Lung (tissue), 12 donors: ENCODE measurements around the gene FSTL5. TPM values are rescaled to one million over a fixed set of nuclear protein-coding genes. Genes with fewer than 3 reads are reported as not detected.

ENCODE experiments used
- ATAC-seq: fragments of 200-7000 bp; cut with Tn5 transposase; one replicate; pipeline ENCODE4 v1.9.1; 2020; ENCODE audit warnings: moderate number of reproducible peaks; ENCODE audit not compliant: insufficient read depth, low FRiP score
- DNase-seq, 3 donors: peaks; one replicate each; pipeline ENCODE4 v3.0.0-alpha.2; 2013 to 2017
- H3K27ac ChIP-seq, 2 donors: one replicate each; pipeline ENCODE4 v1.5.1; 2013; ENCODE audit warnings: mild to moderate bottlenecking in 2 of 2, moderate library complexity in 2 of 2, control low read depth in 1 of 2, inconsistent platforms in 1 of 2, low read depth in 1 of 2, low read length in 1 of 2
- H3K27me3 ChIP-seq, 3 donors: one replicate each; pipeline ENCODE4 v1.5.1; 2013; ENCODE audit warnings: low read length in 2 of 3; ENCODE audit not compliant: control insufficient read depth in 3 of 3, insufficient read depth in 3 of 3
- H3K36me3 ChIP-seq, 4 donors: one replicate each; pipeline ENCODE4 v1.5.1; 2013; ENCODE audit warnings: low read length in 4 of 4, mild to moderate bottlenecking in 1 of 4, moderate library complexity in 1 of 4; ENCODE audit not compliant: control insufficient read depth in 4 of 4, insufficient read depth in 4 of 4
- H3K4me1 ChIP-seq, 5 donors: one replicate each; pipeline ENCODE4 v1.5.1; 2013; ENCODE audit warnings: low read length in 5 of 5, mild to moderate bottlenecking in 2 of 5, moderate library complexity in 1 of 5; ENCODE audit not compliant: control insufficient read depth in 5 of 5, insufficient read depth in 5 of 5
- H3K4me3 ChIP-seq: one replicate; pipeline ENCODE4 v1.5.1; 2013; ENCODE audit warnings: mild to moderate bottlenecking, control low read depth, moderate library complexity
- H3K9ac ChIP-seq, 2 donors: one replicate each; pipeline ENCODE4 v1.5.1; 2013; ENCODE audit warnings: low read length in 2 of 2, control low read depth in 1 of 2; ENCODE audit not compliant: insufficient read depth in 1 of 2
- H3K9me3 ChIP-seq, 4 donors: one replicate each; pipeline ENCODE4 v1.5.1; 2013; ENCODE audit warnings: low read length in 3 of 4, mild to moderate bottlenecking in 1 of 4, moderate library complexity in 1 of 4; ENCODE audit not compliant: control insufficient read depth in 4 of 4, insufficient read depth in 3 of 4
- WGBS, 2 donors: extraction: QIAGEN DNeasy Blood & Tissue Kit; methylation state at CpG; one replicate each; pipeline ENCODE4 v1.1.7; 2013; 5-methylcytosine and 5-hydroxymethylcytosine counted together
- polyA plus RNA-seq, 2 donors: library from polyadenylated mRNA; stranded (reverse); fragments of 200-250 nt; gene quantifications; one replicate each; pipeline ENCODE4 v1.2.1, GENCODE V29; 2013
- total RNA-seq, 2 donors: library from RNA; depleted of rRNA in 1 of 2; stranded (reverse); fragments of >200 nt in 1 of 2; gene quantifications; one replicate each; pipeline ENCODE4 v1.2.1, GENCODE V29; 2014 to 2021
- TF ChIP-seq, protein P1 (sequence below): IDR thresholded peaks from 2 replicates; pipeline ENCODE4 v1.5.1; 2012; ENCODE audit warnings: mild to moderate bottlenecking; ENCODE audit errors: control extremely low read depth, extremely low read depth
- donor health status: control.
- donor health status: control.
- donor health status: Bipolar disorder and iron deficiency.
- donor health status: healthy.
- donor health status: DM: yes; HTN: yes; CAD: no.

Gene FSTL5
- total and polyA plus RNA-seq, 4 donors, result 0.23 TPM; not detected in 3

DNA sequence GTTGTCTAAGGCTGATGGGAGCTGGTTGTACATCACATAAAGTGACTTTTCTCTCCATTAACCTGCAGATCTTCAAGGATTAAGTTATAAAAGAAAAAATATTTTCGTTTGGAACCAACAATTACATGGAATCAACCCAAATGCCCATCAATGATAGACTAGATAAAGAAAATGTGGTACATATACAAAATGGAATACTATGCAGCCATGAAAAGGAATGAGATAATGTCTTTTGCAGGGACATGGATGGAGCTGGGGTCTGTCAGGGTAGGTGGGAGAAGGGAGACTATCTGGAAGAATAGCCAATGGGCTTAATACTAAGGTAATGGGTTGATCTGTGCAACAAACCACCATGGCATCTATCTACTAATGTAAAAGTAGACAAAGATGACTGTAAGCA is 313.2 kb downstream of the FSTL5 start:
- H3K27ac ChIP-seq, result no peak overlapping the region
- no peaks in the 10 kb centered on the region for H3K36me3 ChIP-seq
- 26 to 51% methylated on average over 1 of the region's 1 CpG for WGBS, 2 donors
- no peaks in the 10 kb centered on the region for H3K27me3 ChIP-seq
- DNase-seq, result no peak
- H3K9me3 ChIP-seq, result no peaks in the 10 kb centered on the region
- TF ChIP-seq, protein P1, sequence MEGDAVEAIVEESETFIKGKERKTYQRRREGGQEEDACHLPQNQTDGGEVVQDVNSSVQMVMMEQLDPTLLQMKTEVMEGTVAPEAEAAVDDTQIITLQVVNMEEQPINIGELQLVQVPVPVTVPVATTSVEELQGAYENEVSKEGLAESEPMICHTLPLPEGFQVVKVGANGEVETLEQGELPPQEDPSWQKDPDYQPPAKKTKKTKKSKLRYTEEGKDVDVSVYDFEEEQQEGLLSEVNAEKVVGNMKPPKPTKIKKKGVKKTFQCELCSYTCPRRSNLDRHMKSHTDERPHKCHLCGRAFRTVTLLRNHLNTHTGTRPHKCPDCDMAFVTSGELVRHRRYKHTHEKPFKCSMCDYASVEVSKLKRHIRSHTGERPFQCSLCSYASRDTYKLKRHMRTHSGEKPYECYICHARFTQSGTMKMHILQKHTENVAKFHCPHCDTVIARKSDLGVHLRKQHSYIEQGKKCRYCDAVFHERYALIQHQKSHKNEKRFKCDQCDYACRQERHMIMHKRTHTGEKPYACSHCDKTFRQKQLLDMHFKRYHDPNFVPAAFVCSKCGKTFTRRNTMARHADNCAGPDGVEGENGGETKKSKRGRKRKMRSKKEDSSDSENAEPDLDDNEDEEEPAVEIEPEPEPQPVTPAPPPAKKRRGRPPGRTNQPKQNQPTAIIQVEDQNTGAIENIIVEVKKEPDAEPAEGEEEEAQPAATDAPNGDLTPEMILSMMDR, result no peak
- no peaks in the 10 kb centered on the region for H3K4me1 ChIP-seq
- no peak for ATAC-seq
- no peak overlapping the region for H3K9ac ChIP-seq
- no peak overlapping the region for H3K4me3 ChIP-seq

DNA sequence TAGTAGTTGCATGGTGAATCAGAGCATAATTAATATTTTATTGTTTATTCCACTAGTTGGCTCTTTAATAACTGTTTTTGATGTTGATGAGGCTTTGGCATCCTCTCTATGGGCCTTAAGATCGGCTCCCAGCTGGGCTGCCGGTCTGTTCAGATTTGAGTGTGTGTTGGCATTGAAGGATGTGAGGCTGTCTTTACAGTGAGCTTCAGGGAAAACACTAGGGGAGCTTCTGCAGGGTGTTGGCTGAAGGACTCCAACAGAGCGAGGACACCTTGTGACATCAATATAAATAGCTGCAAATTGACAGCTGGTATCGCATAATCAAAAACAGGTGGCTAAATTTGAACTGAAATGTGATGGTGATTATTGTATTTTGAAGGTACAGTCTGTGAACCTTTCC is 322.0 kb downstream of the FSTL5 start:
- Histone ChIP-seq H3K27ac (no peak overlapping the region), H3K4me1 (no peaks in the 10 kb centered on the region), H3K36me3 (no peaks in the 10 kb centered on the region), H3K9ac (no peak overlapping the region), H3K4me3 (no peak overlapping the region), H3K9me3 (no peaks in the 10 kb centered on the region), H3K27me3 (no peaks in the 10 kb centered on the region)
- DNase-seq, result no peak
- TF ChIP-seq, protein P1, result no peak
- no peak for ATAC-seq
- WGBS, 2 donors, result 74 to 82% methylated on average over 4 of the region's 4 CpGs

DNA sequence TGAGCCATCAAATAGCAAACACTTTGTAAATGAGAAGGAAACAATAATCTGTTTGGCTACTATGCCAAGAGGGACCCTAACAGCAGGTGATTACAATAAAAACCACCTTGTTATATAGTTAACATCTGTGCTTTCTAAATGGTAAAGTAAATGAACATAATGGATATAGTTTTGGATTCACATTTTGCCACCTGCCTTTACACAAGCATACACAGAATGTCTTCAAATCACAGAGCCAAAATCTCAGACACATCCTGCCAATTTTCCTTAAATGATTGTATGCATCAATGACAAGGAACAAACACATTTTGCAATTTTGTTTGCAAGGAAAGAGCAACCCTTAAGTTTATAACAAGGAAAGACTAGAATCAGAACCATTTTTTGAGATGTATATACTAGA is 334.2 kb downstream of the FSTL5 start:
- H3K9ac ChIP-seq, result no peak overlapping the region
- no peak overlapping the region for H3K27ac ChIP-seq
- ATAC-seq (no peak), DNase-seq (no peak)
- H3K36me3 ChIP-seq, result no peaks in the 10 kb centered on the region
- no peaks in the 10 kb centered on the region for H3K9me3 ChIP-seq
- no peaks in the 10 kb centered on the region for H3K4me1 ChIP-seq
- no peak overlapping the region for H3K4me3 ChIP-seq
- H3K27me3 ChIP-seq, result no peaks in the 10 kb centered on the region
- TF ChIP-seq, protein P1, result no peak

DNA sequence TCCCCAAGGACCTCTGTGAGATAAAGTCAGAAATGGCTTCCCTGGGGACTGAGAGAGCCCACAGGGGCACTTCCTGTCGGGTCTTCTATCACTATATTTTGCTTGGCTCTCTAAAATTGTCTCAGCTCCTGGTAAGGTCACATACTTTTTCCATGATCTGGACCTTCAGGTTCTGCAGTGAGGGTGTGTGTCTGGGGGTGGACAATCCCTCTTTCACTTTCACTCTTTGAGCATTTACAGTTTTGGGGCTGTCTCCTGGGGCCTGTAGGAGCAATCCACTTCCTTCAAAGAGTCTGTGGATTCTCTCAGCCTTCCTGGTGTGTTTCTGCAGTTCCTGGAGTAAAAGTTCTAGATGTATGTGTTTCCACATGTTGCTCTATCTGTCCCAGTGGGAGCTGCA is 335.7 kb downstream of the FSTL5 start:
- TF ChIP-seq, protein P1, result no peak
- H3K36me3 ChIP-seq, result no peaks in the 10 kb centered on the region
- DNase-seq (no peak), ATAC-seq (no peak)
- no peaks in the 10 kb centered on the region for H3K4me1 ChIP-seq
- H3K27ac ChIP-seq, result no peak overlapping the region
- peaks cover 0 to 4% (median 0%) of the 10 kb centered on the region in 4 donors for H3K9me3 ChIP-seq
- H3K9ac ChIP-seq, result no peak overlapping the region
- H3K27me3 ChIP-seq, result no peaks in the 10 kb centered on the region
- no peak overlapping the region for H3K4me3 ChIP-seq
- 54% methylated on average over 1 of the region's 1 CpG for WGBS, 2 donors
